CD14-positive monocyte (primary cell): ENCODE data around the gene TSPAN32. TPM values are rescaled to one million over a fixed set of nuclear protein-coding genes. Genes with fewer than 3 reads are reported as not detected.

Source experiments
- DNase-seq, 3 donors: peaks; one replicate each; pipeline ENCODE4 v3.0.0-alpha.2; 2011 to 2022
- H2AFZ ChIP-seq: 2 replicates; pipeline ENCODE4 v1.6.0; 2012; ENCODE audit warnings: mild to moderate bottlenecking, low read depth, low read length, inconsistent platforms; ENCODE audit not compliant: insufficient read depth, poor library complexity, severe bottlenecking
- H3K27ac ChIP-seq, 2 donors: 1 replicate in 1 of 2; 2 replicates in 1 of 2; pipeline ENCODE4 v1.5.1; 2012 to 2013; ENCODE audit warnings: low read length in 2 of 2, control low read depth in 1 of 2, inconsistent platforms in 1 of 2, low read depth in 1 of 2, mild to moderate bottlenecking in 1 of 2
- H3K27me3 ChIP-seq, 2 donors: one replicate each; pipeline versions ENCODE4 v1.6.0 to v1.6.1; 2011 to 2013; ENCODE audit warnings: low read length in 2 of 2; ENCODE audit not compliant: control insufficient read depth in 2 of 2, insufficient read depth in 2 of 2
- H3K36me3 ChIP-seq, 2 donors: replicated peaks in 1 of 2; 1 replicate in 1 of 2; 2 replicates in 1 of 2; pipeline versions ENCODE4 v1.5.1 to v1.6.1; 2012 to 2013; ENCODE audit warnings: low read length in 2 of 2, control low read depth in 1 of 2, inconsistent platforms in 1 of 2, mild to moderate bottlenecking in 1 of 2; ENCODE audit not compliant: insufficient read depth in 2 of 2, control insufficient read depth in 1 of 2
- H3K4me1 ChIP-seq, 2 donors: 1 replicate in 1 of 2; 2 replicates in 1 of 2; pipeline versions ENCODE4 v1.5.1 to v1.6.1; 2012 to 2013; ENCODE audit warnings: low read length in 2 of 2, control low read depth in 1 of 2, inconsistent platforms in 1 of 2, mild to moderate bottlenecking in 1 of 2, moderate library complexity in 1 of 2; ENCODE audit not compliant: insufficient read depth in 2 of 2, control insufficient read depth in 1 of 2
- H3K4me2 ChIP-seq: replicated peaks from 2 replicates; pipeline ENCODE3; 2012; ENCODE audit warnings: low read length, moderate library complexity, mild to moderate bottlenecking; ENCODE audit not compliant: poor library complexity, severe bottlenecking; ENCODE audit errors: extremely low read depth
- H3K4me3 ChIP-seq, 3 experiments: fragments of 200-600 bp in 1 of 3; sonication (generic) in 1 of 3; replicated peaks in 1 of 3; 1 replicate in 2 of 3; 2 replicates in 1 of 3; pipeline ENCODE4 v1.5.1; 2011 to 2013; ENCODE audit warnings: low read length in 3 of 3, mild to moderate bottlenecking in 3 of 3, control low read depth in 2 of 3, low read depth in 2 of 3, inconsistent platforms in 1 of 3, moderate library complexity in 1 of 3
- H3K79me2 ChIP-seq: 2 replicates; pipeline ENCODE4 v1.6.0; 2012; ENCODE audit warnings: mild to moderate bottlenecking, control low read depth, inconsistent platforms, low read length, moderate library complexity; ENCODE audit not compliant: insufficient read depth
- H3K9ac ChIP-seq: 2 replicates; pipeline ENCODE4 v1.6.0; 2017; ENCODE audit warnings: low read length, mild to moderate bottlenecking; ENCODE audit not compliant: insufficient read depth, poor library complexity, severe bottlenecking
- H3K9me3 ChIP-seq, 2 donors: replicated peaks in 1 of 2; 1 replicate in 1 of 2; 2 replicates in 1 of 2; pipeline versions ENCODE4 v1.5.1 to v1.6.1; 2012 to 2013; ENCODE audit warnings: low read length in 2 of 2, control low read depth in 1 of 2; ENCODE audit not compliant: control insufficient read depth in 1 of 2, insufficient read depth in 1 of 2
- H4K20me1 ChIP-seq: 2 replicates; pipeline ENCODE4 v1.6.0; 2012; ENCODE audit warnings: mild to moderate bottlenecking, low read length, control low read depth, moderate library complexity; ENCODE audit not compliant: insufficient read depth
- H3K27ac Mint-ChIP-seq, 7 donors: one replicate each; pipeline ENCODE4 v1.8.0; 2020; ENCODE audit warnings: mild to moderate bottlenecking in 7 of 7, mixed read lengths in 7 of 7, moderate library complexity in 6 of 7, inconsistent platforms in 2 of 7
- H3K27me3 Mint-ChIP-seq, 3 donors: one replicate each; pipeline ENCODE4 v1.8.0; 2021 to 2022; ENCODE audit warnings: low read depth in 3 of 3, mild to moderate bottlenecking in 3 of 3, mixed read lengths in 3 of 3, moderate library complexity in 3 of 3, inconsistent platforms in 1 of 3
- H3K36me3 Mint-ChIP-seq, 2 donors: one replicate each; pipeline ENCODE4 v1.8.0; 2020; ENCODE audit warnings: mixed read lengths in 2 of 2, inconsistent platforms in 1 of 2, mild to moderate bottlenecking in 1 of 2
- H3K4me1 Mint-ChIP-seq: one replicate; pipeline ENCODE4 v1.8.0; 2020; ENCODE audit warnings: mild to moderate bottlenecking, mixed read lengths
- H3K4me3 Mint-ChIP-seq, 2 donors: one replicate each; pipeline ENCODE4 v1.8.0; 2020; ENCODE audit warnings: mild to moderate bottlenecking in 2 of 2, mixed read lengths in 2 of 2, moderate library complexity in 1 of 2
- H3K9me3 Mint-ChIP-seq, 7 donors: one replicate each; pipeline ENCODE4 v1.8.0; 2020 to 2022; ENCODE audit warnings: mixed read lengths in 7 of 7, mild to moderate bottlenecking in 6 of 7, moderate library complexity in 6 of 7, inconsistent platforms in 2 of 7
- CTCF ChIP-seq: fragments of 200-600 bp; IDR thresholded peaks from one replicate; pipeline ENCODE4 v1.8.0; 2022; ENCODE audit warnings: antibody characterized with exemption, mild to moderate bottlenecking
- WGBS: methylation state at CpG from one replicate; pipeline ENCODE4 v1.1.5; 2013; ENCODE audit warnings: missing lambda C conversion rate; ENCODE audit not compliant: insufficient coverage; 5-methylcytosine and 5-hydroxymethylcytosine counted together
- intact Hi-C, 2 donors: fragments of 100-400 bp; cut with micrococcal nuclease; formaldehyde crosslinking; loops; one replicate each; pipeline versions ENCODE4 v1.15.0 to v1.15.1; 2023
- polyA plus RNA-seq, 3 donors: library from polyadenylated mRNA; depleted of rRNA in 1 of 3; unstranded in 2 of 3; stranded (reverse) in 1 of 3; fragments of 300-500 nt in 2 of 3; fragments of >200 nt in 1 of 3; fragmentation: Illumina TruSeq in 2 of 3; gene quantifications; 1 replicate in 2 of 3; 2 replicates in 1 of 3; pipeline ENCODE4 v1.2.3, GENCODE V29; 2012 to 2021

Gene TSPAN32
- polyA plus RNA-seq, 3 donors: 34.8 to 136 (median 82.5) TPM

- H3K36me3 Mint-ChIP-seq: peaks cover 2 to 5% of the 10 kb centered on the region in 2 donors
- intact Hi-C loops: no loop called here
- whole genome bisulfite sequencing: 78% methylated on average over 23 of the region's 23 CpGs
- TF ChIP-seq CTCF: no peak
- peaks cover 7 to 24% (median 17%) of the 10 kb centered on the region in 3 donors for H3K27me3 Mint-ChIP-seq
- Histone ChIP-seq H4K20me1 (peaks cover 71% of the 10 kb centered on the region), H3K9ac (no peak overlapping the region), H3K4me3 (no peak overlapping the region), H3K27ac (no peak overlapping the region), H3K4me2 (no peak overlapping the region), H3K36me3 (no peaks in the 10 kb centered on the region), H3K9me3 (peaks cover 0 to 4% of the 10 kb centered on the region in 2 donors), H3K79me2 (no peaks in the 10 kb centered on the region), H3K4me1 (no peaks in the 10 kb centered on the region), H3K27me3 (peaks cover 0 to 16% of the 10 kb centered on the region in 2 donors), H2AFZ (no peak overlapping the region)
- H3K9me3 Mint-ChIP-seq: peaks cover 0 to 10% (median 3%) of the 10 kb centered on the region in 7 donors
- no peak for DNase-seq
- no peak overlapping the region for H3K4me3 Mint-ChIP-seq
- H3K27ac Mint-ChIP-seq: no peak overlapping the region
- H3K4me1 Mint-ChIP-seq: no peaks in the 10 kb centered on the region
Measured at GRCh38 chr11:2316169-2316962, 14.6 kb downstream of the TSPAN32 start.

- H3K4me3 ChIP-seq: no peak overlapping the region
- intact Hi-C loops: no loop called here
- no peaks in the 10 kb centered on the region for H3K4me1 ChIP-seq
- peak overlapping the region in 1 of 2 donors; percentile 11 for H3K4me3 Mint-ChIP-seq
- H3K4me2 ChIP-seq: no peak overlapping the region
- peaks cover 2 to 5% of the 10 kb centered on the region in 2 donors for H3K36me3 Mint-ChIP-seq
- no peaks in the 10 kb centered on the region for H3K4me1 Mint-ChIP-seq
- TF ChIP-seq CTCF: no peak
- H3K9me3 ChIP-seq: peaks cover 0 to 4% of the 10 kb centered on the region in 2 donors
- no peak overlapping the region for H2AFZ ChIP-seq
- H4K20me1 ChIP-seq: peaks cover 65% of the 10 kb centered on the region
- WGBS: 81% methylated on average over 3 of the region's 3 CpGs
- no peak for DNase-seq
- peaks cover 0 to 11% (median 5%) of the 10 kb centered on the region in 7 donors for H3K9me3 Mint-ChIP-seq
- H3K27me3 ChIP-seq: peaks cover 0 to 19% of the 10 kb centered on the region in 2 donors
- H3K9ac ChIP-seq: no peak overlapping the region
- H3K36me3 ChIP-seq: no peaks in the 10 kb centered on the region
- peaks cover 12 to 28% (median 21%) of the 10 kb centered on the region in 3 donors for H3K27me3 Mint-ChIP-seq
- H3K79me2 ChIP-seq: no peaks in the 10 kb centered on the region
- H3K27ac Mint-ChIP-seq: no peak overlapping the region
- no peak overlapping the region for H3K27ac ChIP-seq
Measured at GRCh38 chr11:2316963-2317244, 15.1 kb downstream of the TSPAN32 start.
